CD4-positive, alpha-beta T cell treated with Interleukin-15 for 1 hour (primary cell): Measurements from ENCODE around the gene ILKAP.

ENCODE experiments used
- DNase-seq: peaks from one replicate; pipeline ENCODE4 v3.0.0-alpha.2; 2020

The ILKAP gene, protein sequence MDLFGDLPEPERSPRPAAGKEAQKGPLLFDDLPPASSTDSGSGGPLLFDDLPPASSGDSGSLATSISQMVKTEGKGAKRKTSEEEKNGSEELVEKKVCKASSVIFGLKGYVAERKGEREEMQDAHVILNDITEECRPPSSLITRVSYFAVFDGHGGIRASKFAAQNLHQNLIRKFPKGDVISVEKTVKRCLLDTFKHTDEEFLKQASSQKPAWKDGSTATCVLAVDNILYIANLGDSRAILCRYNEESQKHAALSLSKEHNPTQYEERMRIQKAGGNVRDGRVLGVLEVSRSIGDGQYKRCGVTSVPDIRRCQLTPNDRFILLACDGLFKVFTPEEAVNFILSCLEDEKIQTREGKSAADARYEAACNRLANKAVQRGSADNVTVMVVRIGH

DNA sequence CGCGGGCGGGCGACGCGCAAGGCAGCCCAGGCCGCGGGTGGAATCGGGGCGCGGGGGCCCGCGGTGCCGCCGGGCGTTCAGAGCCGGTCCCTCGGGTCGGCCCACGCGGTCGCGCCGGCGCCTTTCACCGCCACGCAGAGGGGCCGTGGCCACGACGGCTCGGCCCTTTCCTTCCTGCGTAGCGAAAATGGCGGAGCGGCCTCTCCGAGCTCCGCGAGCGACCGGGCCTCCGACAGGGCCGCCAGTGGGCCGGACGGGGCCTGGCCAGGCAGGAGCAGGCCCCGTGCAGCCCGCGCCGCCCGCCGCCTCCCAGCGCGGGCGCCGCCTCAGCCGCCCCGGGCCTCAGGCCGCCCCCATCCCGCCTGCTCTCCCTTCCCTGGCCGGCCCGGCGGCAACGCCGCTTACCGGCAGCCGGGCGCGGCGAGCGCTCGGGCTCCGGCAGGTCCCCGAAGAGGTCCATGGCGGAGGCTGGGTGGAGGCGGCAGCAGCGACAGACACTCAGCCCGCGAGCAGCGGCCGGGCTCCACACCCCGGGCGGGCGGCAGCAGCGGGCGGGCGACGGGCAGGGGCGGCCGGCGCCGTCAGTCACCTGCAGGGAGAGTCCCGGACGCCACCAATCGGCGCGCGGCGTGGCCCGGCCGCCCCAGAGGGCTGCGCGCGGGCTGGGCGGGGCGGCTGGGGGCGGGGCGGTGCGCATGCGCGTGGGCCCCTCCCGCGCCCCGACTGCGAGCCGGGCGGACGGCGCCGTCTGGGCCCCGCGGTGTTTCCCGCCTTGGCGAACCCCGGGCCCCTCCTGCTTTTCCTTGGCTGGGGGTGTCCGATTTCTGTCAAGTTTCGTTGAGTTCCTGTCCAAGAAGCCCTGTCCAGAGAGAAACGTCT lies at the start of gene ILKAP:
Gene ILKAP, minus strand, starts transcription at position 602 of the 879 bp plus-strand sequence. Its CDS starts 142 bp downstream, at position 460.
- peak; percentile 91 for DNase-seq

GRCh38 chr2:238252766-238253630 lies 49.5 kb upstream of the ILKAP start:
- DNase-seq = no peak

DNA sequence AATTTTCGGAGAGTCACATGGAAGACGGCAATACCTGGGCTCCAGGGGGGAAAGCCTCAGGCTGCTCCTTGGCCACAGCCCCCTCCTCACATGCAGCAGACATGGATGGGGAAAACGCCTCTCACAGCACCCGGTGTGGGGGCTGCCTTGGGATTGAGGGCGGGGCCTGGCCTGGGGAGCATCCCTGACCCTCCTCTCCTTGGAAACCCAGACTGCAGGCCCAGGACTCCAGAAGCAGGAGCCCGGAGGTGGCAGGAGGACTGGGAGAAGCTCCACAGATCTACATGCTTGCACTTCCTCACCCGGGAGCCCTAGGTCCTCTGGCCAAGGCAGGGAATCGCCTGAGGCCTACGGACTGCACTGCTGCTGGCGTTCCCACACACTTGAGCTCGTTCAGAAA lies 48.5 kb upstream of the ILKAP start:
- no peak for DNase-seq

DNA sequence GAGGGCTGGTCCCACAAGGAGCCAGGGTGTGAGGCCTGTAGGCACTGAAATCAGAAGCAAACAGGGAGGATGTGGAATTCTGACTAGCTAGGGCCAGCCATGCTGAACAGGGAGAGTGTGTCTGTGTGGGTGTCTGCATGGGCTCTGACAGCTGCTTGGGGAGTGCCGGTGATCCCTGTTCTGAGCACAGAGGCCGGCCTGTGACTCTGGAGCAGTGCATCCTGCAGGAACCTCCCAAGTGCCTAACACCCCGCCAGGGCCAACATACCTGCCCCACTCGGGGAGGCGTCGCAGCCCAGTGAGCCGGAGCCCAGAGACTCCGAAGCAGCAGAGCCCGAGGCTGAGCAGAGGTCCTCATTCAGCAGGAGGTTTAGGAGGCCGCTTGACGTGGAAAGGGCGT lies 47.8 kb upstream of the ILKAP start:
- DNase-seq = no peak

GRCh38 chr2:238250896-238251295 lies 47.4 kb upstream of the ILKAP start:
- DNase-seq = no peak

- DNase-seq = no peak
These were observed 44.5 kb upstream of the ILKAP start for GRCh38 chr2:238247841-238248453.

DNA sequence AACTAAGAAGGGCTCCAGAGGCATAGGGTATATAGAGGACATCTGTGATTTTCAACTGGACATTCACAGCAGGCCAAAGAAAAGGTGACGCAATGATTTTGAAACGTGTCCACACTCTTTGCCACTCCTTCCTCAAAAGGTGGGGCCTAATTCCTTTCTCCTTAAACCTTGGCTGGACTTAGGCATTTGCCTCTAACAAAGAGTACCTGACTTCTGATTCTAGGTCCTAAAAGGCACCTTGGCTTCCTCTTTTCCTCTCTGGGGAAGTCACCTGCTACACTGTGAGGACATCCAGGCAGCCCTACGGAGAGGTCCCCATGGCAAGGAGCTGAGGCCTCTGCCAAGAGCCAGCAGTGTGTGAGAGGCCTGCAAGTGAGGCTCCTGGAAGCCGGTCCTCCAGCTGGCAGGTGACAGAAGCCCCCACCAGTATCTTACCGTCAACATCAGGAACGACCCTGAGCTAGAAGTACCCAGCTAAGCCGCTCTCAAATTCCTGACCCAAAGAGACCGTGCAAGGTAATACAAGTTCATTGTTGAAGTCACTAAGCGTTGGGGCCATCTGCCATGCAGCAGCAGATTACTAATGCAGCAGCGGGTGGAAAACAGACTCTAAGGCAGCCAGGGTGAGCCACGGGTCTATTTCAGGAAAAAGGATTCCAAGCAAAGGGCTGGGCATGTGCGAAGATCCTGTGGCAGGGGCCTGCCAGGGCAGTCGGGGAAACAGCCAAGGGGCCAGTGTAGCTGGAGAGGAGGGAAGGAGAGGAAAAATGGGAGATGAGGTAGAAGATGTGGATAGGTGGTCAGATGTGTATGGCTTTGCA lies 43.7 kb upstream of the ILKAP start:
- no peak for DNase-seq

- no peak for DNase-seq
These were observed 40.7 kb upstream of the ILKAP start for GRCh38 chr2:238244151-238244550.

- no peak for DNase-seq
These were observed 40.1 kb upstream of the ILKAP start for GRCh38 chr2:238243496-238244076.

GRCh38 chr2:238242731-238243495 lies 39.4 kb upstream of the ILKAP start:
- no peak for DNase-seq

- no peak for DNase-seq
These were observed 38.5 kb upstream of the ILKAP start for GRCh38 chr2:238241970-238242369.

GRCh38 chr2:238240757-238241711 lies 37.5 kb upstream of the ILKAP start:
- DNase-seq = no peak

DNA sequence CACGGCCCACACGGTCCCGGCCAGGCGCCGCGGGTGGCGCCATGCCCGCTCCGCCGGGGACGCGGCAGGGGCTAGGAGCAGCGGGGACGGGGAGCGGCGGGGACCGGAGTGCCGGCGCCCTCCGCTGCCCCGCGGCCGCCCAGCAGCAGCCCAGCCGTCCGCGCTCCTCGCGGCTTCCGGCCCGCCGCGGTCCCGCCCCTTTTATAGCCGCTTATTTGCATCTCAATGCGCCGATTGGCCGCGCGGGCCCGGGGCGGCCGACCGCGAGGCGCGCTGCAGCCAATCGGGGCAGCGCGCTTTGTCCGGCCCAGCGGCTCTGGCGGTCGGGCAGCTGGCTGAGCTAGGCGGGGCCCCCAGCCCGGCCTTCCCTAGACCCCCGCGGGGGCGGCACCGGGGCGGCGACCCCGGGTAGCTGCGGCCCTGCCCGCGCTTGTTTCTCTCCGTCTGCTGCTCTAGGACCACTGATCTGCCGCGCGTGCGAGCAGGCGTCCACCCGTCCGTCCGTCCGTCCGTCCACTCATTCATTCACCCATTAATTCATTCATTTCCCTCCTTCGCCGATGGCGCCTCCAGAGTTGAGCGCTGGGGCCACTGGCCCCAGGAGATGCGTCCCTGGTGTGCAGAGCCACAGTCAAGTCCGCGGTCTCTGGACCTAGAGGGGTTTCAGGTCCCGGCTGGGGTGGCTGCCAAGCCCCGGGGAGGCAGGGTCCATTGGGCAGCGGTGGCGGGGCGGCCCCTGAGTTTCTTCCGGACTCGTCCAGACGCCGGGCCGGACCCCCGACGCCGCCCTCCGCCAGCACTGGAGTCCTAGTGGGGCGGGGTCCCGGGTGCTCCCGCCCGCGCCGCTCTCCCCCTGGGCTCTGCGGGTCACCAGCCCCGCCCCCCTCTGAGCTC lies 36.6 kb upstream of the ILKAP start, which contains the start of gene HES6:
Gene HES6, minus strand, starts transcription at position 176 of the 894 bp plus-strand sequence. Its CDS starts 133 bp downstream, at position 43.
- peak; percentile 80 for DNase-seq

- no peak for DNase-seq
These were observed 36.0 kb upstream of the ILKAP start for GRCh38 chr2:238239543-238239862.

- peak; percentile 36 for DNase-seq
These were observed 35.5 kb upstream of the ILKAP start for GRCh38 chr2:238238766-238239542.

GRCh38 chr2:238238311-238238765 lies 34.8 kb upstream of the ILKAP start:
- DNase-seq = no peak
